HL-60 (cell line): Measurements from ENCODE around the gene ZNF44.

Experiments used
- CTCF ChIP-seq: IDR thresholded peaks from one replicate; pipeline ENCODE4 v1.5.1; 2011; ENCODE audit warnings: low read length, control low read depth, inconsistent platforms; ENCODE audit not compliant: insufficient read depth
- POLR2AphosphoS5 ChIP-seq: IDR thresholded peaks from 2 replicates; pipeline ENCODE4 v1.6.1; 2012; ENCODE audit warnings: low read depth
- TF ChIP-seq, protein P1 (sequence below): IDR thresholded peaks from 2 replicates; pipeline ENCODE4 v1.6.1; 2012; ENCODE audit warnings: low read depth; ENCODE audit not compliant: insufficient replicate concordance

GRCh38 chr19:12272386-12272785, 22.3 kb downstream of the ZNF44 start:
- TF ChIP-seq POLR2AphosphoS5: no peak
- no peak for TF ChIP-seq CTCF
- TF ChIP-seq, protein P1, sequence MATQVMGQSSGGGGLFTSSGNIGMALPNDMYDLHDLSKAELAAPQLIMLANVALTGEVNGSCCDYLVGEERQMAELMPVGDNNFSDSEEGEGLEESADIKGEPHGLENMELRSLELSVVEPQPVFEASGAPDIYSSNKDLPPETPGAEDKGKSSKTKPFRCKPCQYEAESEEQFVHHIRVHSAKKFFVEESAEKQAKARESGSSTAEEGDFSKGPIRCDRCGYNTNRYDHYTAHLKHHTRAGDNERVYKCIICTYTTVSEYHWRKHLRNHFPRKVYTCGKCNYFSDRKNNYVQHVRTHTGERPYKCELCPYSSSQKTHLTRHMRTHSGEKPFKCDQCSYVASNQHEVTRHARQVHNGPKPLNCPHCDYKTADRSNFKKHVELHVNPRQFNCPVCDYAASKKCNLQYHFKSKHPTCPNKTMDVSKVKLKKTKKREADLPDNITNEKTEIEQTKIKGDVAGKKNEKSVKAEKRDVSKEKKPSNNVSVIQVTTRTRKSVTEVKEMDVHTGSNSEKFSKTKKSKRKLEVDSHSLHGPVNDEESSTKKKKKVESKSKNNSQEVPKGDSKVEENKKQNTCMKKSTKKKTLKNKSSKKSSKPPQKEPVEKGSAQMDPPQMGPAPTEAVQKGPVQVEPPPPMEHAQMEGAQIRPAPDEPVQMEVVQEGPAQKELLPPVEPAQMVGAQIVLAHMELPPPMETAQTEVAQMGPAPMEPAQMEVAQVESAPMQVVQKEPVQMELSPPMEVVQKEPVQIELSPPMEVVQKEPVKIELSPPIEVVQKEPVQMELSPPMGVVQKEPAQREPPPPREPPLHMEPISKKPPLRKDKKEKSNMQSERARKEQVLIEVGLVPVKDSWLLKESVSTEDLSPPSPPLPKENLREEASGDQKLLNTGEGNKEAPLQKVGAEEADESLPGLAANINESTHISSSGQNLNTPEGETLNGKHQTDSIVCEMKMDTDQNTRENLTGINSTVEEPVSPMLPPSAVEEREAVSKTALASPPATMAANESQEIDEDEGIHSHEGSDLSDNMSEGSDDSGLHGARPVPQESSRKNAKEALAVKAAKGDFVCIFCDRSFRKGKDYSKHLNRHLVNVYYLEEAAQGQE: no peak
